ENCODE results near the gene SLC6A7. TPM values are rescaled to one million over a fixed set of nuclear protein-coding genes. Genes with fewer than 3 reads are reported as not detected.

SLC6A7 gene
- total and polyA plus RNA-seq, 2 donors, result under 0.01 to 0.07 TPM

GRCh38 chr5:150238646-150239045, 48.8 kb downstream of the SLC6A7 start:
- Histone ChIP-seq H3K4me3 (ENCODE audit: low read length in 2 of 2) (no peak overlapping the region), H3K27ac (ENCODE audit: low read depth in 1 of 2, low read length in 1 of 2) (no peak overlapping the region), H3K4me1 (ENCODE audit: control insufficient read depth in 2 of 2, insufficient read depth in 2 of 2, low read length in 2 of 2) (no peaks in the 10 kb centered on the region), H3K9me3 (ENCODE audit: control insufficient read depth in 2 of 2, insufficient read depth in 1 of 2, low read length in 1 of 2) (no peaks in the 10 kb centered on the region), H3K36me3 (ENCODE audit: control insufficient read depth in 2 of 2, insufficient read depth in 2 of 2, low read length in 1 of 2) (no peaks in the 10 kb centered on the region), H3K27me3 (ENCODE audit: control insufficient read depth in 2 of 2, insufficient read depth in 1 of 2, low read length in 1 of 2) (peaks cover 0 to 2% of the 10 kb centered on the region in 2 donors)
- 95% methylated on average over 10 of the region's 10 CpGs for WGBS
- DNase-seq (ENCODE audit: low read depth in 6 of 9, low spot score in 9 of 9), result no peak

GRCh38 chr5:150239099-150239793, 49.4 kb downstream of the SLC6A7 start:
- no peak overlapping the region for H3K4me3 ChIP-seq (ENCODE audit: low read length in 2 of 2)
- H3K27ac ChIP-seq (ENCODE audit: low read depth in 1 of 2, low read length in 1 of 2), result no peak overlapping the region
- H3K27me3 ChIP-seq (ENCODE audit: control insufficient read depth in 2 of 2, insufficient read depth in 1 of 2, low read length in 1 of 2), result peaks cover 0 to 2% of the 10 kb centered on the region in 2 donors
- H3K4me1 ChIP-seq (ENCODE audit: control insufficient read depth in 2 of 2, insufficient read depth in 2 of 2, low read length in 2 of 2), result no peaks in the 10 kb centered on the region
- DNase-seq (ENCODE audit: low read depth in 6 of 9, low spot score in 9 of 9), result no peak
- no peaks in the 10 kb centered on the region for H3K36me3 ChIP-seq (ENCODE audit: control insufficient read depth in 2 of 2, insufficient read depth in 2 of 2, low read length in 1 of 2)
- WGBS, result 96% methylated on average over 21 of the region's 21 CpGs
- H3K9me3 ChIP-seq (ENCODE audit: control insufficient read depth in 2 of 2, insufficient read depth in 1 of 2, low read length in 1 of 2), result no peaks in the 10 kb centered on the region

- Histone ChIP-seq H3K27me3 (ENCODE audit: control insufficient read depth in 2 of 2, insufficient read depth in 1 of 2, low read length in 1 of 2) (peaks cover 0 to 2% of the 10 kb centered on the region in 2 donors), H3K4me1 (ENCODE audit: control insufficient read depth in 2 of 2, insufficient read depth in 2 of 2, low read length in 2 of 2) (no peaks in the 10 kb centered on the region), H3K36me3 (ENCODE audit: control insufficient read depth in 2 of 2, insufficient read depth in 2 of 2, low read length in 1 of 2) (no peaks in the 10 kb centered on the region), H3K27ac (ENCODE audit: low read depth in 1 of 2, low read length in 1 of 2) (no peak overlapping the region), H3K4me3 (ENCODE audit: low read length in 2 of 2) (no peak overlapping the region), H3K9me3 (ENCODE audit: control insufficient read depth in 2 of 2, insufficient read depth in 1 of 2, low read length in 1 of 2) (no peaks in the 10 kb centered on the region)
- WGBS, result 93% methylated on average over 7 of the region's 7 CpGs
- no peak for DNase-seq (ENCODE audit: low read depth in 6 of 9, low spot score in 9 of 9)
These were observed 49.9 kb downstream of the SLC6A7 start for GRCh38 chr5:150239794-150240122.

- Histone ChIP-seq H3K27ac (ENCODE audit: low read depth in 1 of 2, low read length in 1 of 2) (no peak overlapping the region), H3K4me3 (ENCODE audit: low read length in 2 of 2) (no peak overlapping the region), H3K4me1 (ENCODE audit: control insufficient read depth in 2 of 2, insufficient read depth in 2 of 2, low read length in 2 of 2) (no peaks in the 10 kb centered on the region), H3K27me3 (ENCODE audit: control insufficient read depth in 2 of 2, insufficient read depth in 1 of 2, low read length in 1 of 2) (peaks cover 0 to 2% of the 10 kb centered on the region in 2 donors), H3K36me3 (ENCODE audit: control insufficient read depth in 2 of 2, insufficient read depth in 2 of 2, low read length in 1 of 2) (no peaks in the 10 kb centered on the region), H3K9me3 (ENCODE audit: control insufficient read depth in 2 of 2, insufficient read depth in 1 of 2, low read length in 1 of 2) (no peaks in the 10 kb centered on the region)
- WGBS, result 85% methylated on average over 14 of the region's 14 CpGs
- no peak for DNase-seq (ENCODE audit: low read depth in 6 of 9, low spot score in 9 of 9)
These were observed 51.7 kb downstream of the SLC6A7 start for GRCh38 chr5:150241298-150242160.

GRCh38 chr5:150242251-150242894, 52.5 kb downstream of the SLC6A7 start:
- no peaks in the 10 kb centered on the region for H3K9me3 ChIP-seq (ENCODE audit: control insufficient read depth in 2 of 2, insufficient read depth in 1 of 2, low read length in 1 of 2)
- no peak for DNase-seq (ENCODE audit: low read depth in 6 of 9, low spot score in 9 of 9)

GRCh38 chr5:150243590-150243989, 53.7 kb downstream of the SLC6A7 start:
- no peaks in the 10 kb centered on the region for H3K4me1 ChIP-seq (ENCODE audit: control insufficient read depth in 2 of 2, insufficient read depth in 2 of 2, low read length in 2 of 2)
- H3K4me3 ChIP-seq (ENCODE audit: low read length in 2 of 2), result no peak overlapping the region
- no peaks in the 10 kb centered on the region for H3K36me3 ChIP-seq (ENCODE audit: control insufficient read depth in 2 of 2, insufficient read depth in 2 of 2, low read length in 1 of 2)
- H3K27ac ChIP-seq (ENCODE audit: low read depth in 1 of 2, low read length in 1 of 2), result no peak overlapping the region
- no peaks in the 10 kb centered on the region for H3K9me3 ChIP-seq (ENCODE audit: control insufficient read depth in 2 of 2, insufficient read depth in 1 of 2, low read length in 1 of 2)
- 96% methylated on average over 4 of the region's 4 CpGs for WGBS
- H3K27me3 ChIP-seq (ENCODE audit: control insufficient read depth in 2 of 2, insufficient read depth in 1 of 2, low read length in 1 of 2), result peaks cover 0 to 2% of the 10 kb centered on the region in 2 donors
- DNase-seq (ENCODE audit: low read depth in 6 of 9, low spot score in 9 of 9), result no peak

More at GRCh38 chr5:150242251-150242894, 52.5 kb downstream of the SLC6A7 start:
- peaks cover 0 to 2% of the 10 kb centered on the region in 2 donors for H3K27me3 ChIP-seq (ENCODE audit: control insufficient read depth in 2 of 2, insufficient read depth in 1 of 2, low read length in 1 of 2)
- H3K27ac ChIP-seq (ENCODE audit: low read depth in 1 of 2, low read length in 1 of 2), result no peak overlapping the region
- H3K4me3 ChIP-seq (ENCODE audit: low read length in 2 of 2), result no peak overlapping the region
- no peaks in the 10 kb centered on the region for H3K36me3 ChIP-seq (ENCODE audit: control insufficient read depth in 2 of 2, insufficient read depth in 2 of 2, low read length in 1 of 2)
- H3K4me1 ChIP-seq (ENCODE audit: control insufficient read depth in 2 of 2, insufficient read depth in 2 of 2, low read length in 2 of 2), result no peaks in the 10 kb centered on the region
- 96% methylated on average over 11 of the region's 11 CpGs for WGBS

GRCh38 chr5:150244209-150244608, 54.3 kb downstream of the SLC6A7 start:
- Histone ChIP-seq H3K4me1 (ENCODE audit: control insufficient read depth in 2 of 2, insufficient read depth in 2 of 2, low read length in 2 of 2) (no peaks in the 10 kb centered on the region), H3K27me3 (ENCODE audit: control insufficient read depth in 2 of 2, insufficient read depth in 1 of 2, low read length in 1 of 2) (peaks cover 0 to 2% of the 10 kb centered on the region in 2 donors), H3K4me3 (ENCODE audit: low read length in 2 of 2) (no peak overlapping the region), H3K36me3 (ENCODE audit: control insufficient read depth in 2 of 2, insufficient read depth in 2 of 2, low read length in 1 of 2) (no peaks in the 10 kb centered on the region), H3K9me3 (ENCODE audit: control insufficient read depth in 2 of 2, insufficient read depth in 1 of 2, low read length in 1 of 2) (no peaks in the 10 kb centered on the region), H3K27ac (ENCODE audit: low read depth in 1 of 2, low read length in 1 of 2) (no peak overlapping the region)
- 96% methylated on average over 7 of the region's 7 CpGs for WGBS
- DNase-seq (ENCODE audit: low read depth in 6 of 9, low spot score in 9 of 9), result no peak

- H3K4me3 ChIP-seq (ENCODE audit: low read length in 2 of 2), result no peak overlapping the region
- no peaks in the 10 kb centered on the region for H3K9me3 ChIP-seq (ENCODE audit: control insufficient read depth in 2 of 2, insufficient read depth in 1 of 2, low read length in 1 of 2)
- H3K4me1 ChIP-seq (ENCODE audit: control insufficient read depth in 2 of 2, insufficient read depth in 2 of 2, low read length in 2 of 2), result no peaks in the 10 kb centered on the region
- DNase-seq (ENCODE audit: low read depth in 6 of 9, low spot score in 9 of 9), result no peak
- H3K27ac ChIP-seq (ENCODE audit: low read depth in 1 of 2, low read length in 1 of 2), result no peak overlapping the region
- H3K36me3 ChIP-seq (ENCODE audit: control insufficient read depth in 2 of 2, insufficient read depth in 2 of 2, low read length in 1 of 2), result no peaks in the 10 kb centered on the region
- H3K27me3 ChIP-seq (ENCODE audit: control insufficient read depth in 2 of 2, insufficient read depth in 1 of 2, low read length in 1 of 2), result peaks cover 0 to 2% of the 10 kb centered on the region in 2 donors
- 89% methylated on average over 18 of the region's 18 CpGs for WGBS
These were observed 55.4 kb downstream of the SLC6A7 start for GRCh38 chr5:150245111-150245789.
